Mammary microvascular endothelial cell (primary cell): ENCODE data around the gene CBX7. TPM values are rescaled to one million over a fixed set of nuclear protein-coding genes. Genes with fewer than 3 reads are reported as not detected.

Experiments used
- total RNA-seq: library from RNA; depleted of rRNA; stranded (reverse); fragments of >200 nt; gene quantifications from 2 replicates; pipeline ENCODE4 v1.2.3, GENCODE V29; 2015

CBX7 gene
- total RNA-seq, result 1.6 and 2.1 TPM in 2 replicates

GRCh38 chr22:39152511-39153219, at the start of gene CBX7:
CBX7 (minus strand) TSS chr22:39152680; CDS start chr22:39152444, 236 bp downstream.

DNA sequence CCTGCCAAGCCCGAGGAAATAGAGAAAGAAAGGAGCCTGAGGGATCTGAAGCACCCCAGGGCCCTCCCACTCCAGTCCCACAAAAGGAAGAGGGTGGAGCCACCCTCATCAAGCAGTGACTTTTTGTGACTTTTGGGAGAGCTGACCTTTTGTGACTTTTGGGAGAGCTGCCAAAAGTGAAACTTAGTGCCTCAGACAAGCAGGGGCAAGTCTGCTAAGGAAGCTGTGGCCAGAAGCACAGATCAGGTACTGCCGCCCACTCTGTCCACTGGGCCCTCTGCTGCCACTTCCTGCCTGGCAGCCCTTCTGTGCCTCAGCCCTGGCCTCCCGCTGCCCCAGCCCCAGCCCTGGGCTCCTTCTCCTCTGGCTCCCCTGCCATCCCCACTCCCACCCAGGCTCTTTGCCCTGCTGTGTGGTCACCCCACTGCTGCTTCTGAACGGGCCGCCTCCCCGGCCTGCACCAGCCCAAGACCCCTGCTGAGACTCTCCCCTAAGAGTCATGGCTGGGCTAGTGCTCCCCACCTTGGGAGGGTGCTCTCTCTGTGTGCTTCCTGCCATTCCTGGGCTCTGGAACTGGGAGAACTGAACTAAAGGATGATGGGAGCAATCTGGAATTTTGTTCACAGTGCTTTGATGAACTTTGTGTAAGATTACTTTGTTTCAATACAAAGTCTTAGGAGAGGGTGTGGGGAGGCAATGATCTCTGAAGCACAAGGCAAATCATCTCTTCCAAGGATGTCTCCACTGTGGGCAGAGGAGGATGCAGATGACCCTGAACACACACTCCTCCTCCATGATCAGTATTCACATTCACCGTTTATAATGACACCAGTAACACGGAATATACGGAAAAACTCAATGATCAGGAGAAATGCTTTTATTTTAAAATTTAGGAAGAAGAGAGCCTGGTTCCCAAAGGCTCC, 55.1 kb downstream of the CBX7 start, which contains the start of gene APOBEC3H:
Gene APOBEC3H, plus strand, starts transcription at position 147 of the 923 bp plus-strand sequence. CDS start 3,035 bp downstream, outside the sequence.

Other genes with a start within 250 kb of the CBX7 start
- not detected in 2 replicates for gene APOBEC3A, start 195.1 kb downstream of the CBX7 start, total RNA-seq
- 19.7 and 25.1 TPM in 2 replicates for gene APOBEC3B, start 170.3 kb downstream of the CBX7 start, total RNA-seq
- gene APOBEC3C, start 138.4 kb downstream of the CBX7 start, total RNA-seq, result 8.4 and 8.6 TPM in 2 replicates
- 2.4 TPM in 2 replicates for gene APOBEC3D, start 131.6 kb downstream of the CBX7 start, total RNA-seq
- 6.9 and 10.6 TPM in 2 replicates for gene APOBEC3F, start 111.8 kb downstream of the CBX7 start, total RNA-seq
- 9.7 and 11.9 TPM in 2 replicates for gene APOBEC3G, start 75.4 kb downstream of the CBX7 start, total RNA-seq
- 0.20 and 7.1 TPM in 2 replicates for gene APOBEC3H, start 55.4 kb downstream of the CBX7 start, total RNA-seq
- 172 and 190 TPM in 2 replicates for gene PDGFB, start 92.3 kb upstream of the CBX7 start, total RNA-seq
- gene RPL3, start 166.9 kb upstream of the CBX7 start, total RNA-seq, result 1,508 and 1,636 TPM in 2 replicates
- 0.54 and 0.67 TPM in 2 replicates for gene SYNGR1, start 197.3 kb upstream of the CBX7 start, total RNA-seq
- gene TAB1, start 247.1 kb upstream of the CBX7 start, total RNA-seq, result 14.8 and 22.2 TPM in 2 replicates